ENCODE data around the gene RHD.
A peak's percentile ranks its signal among the peaks of the same experiment; 100 is the strongest.
"Not testable (repeated sequence)": the region's sequence is repeated elsewhere in the genome, so short reads cannot be mapped to it uniquely, and the experiment has no call there.

Gene RHD

DNA sequence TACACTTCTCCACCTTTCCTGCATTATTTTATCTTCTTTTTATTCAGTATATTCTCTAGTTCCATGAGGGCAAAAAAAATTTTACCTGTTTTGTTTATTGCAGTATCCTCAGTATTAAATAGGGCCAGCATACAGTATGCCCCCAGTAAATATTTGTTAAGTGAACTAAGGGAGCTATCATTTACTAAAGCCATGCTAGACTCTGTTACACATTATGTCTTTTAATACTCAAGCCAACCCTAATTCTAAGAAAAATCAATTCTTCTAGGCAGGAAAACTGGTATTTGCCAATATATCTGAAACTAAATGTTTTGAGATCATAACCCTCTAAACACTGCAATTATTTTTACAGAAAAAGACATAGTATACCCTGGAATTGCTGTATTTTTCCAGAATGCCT lies 84.1 kb downstream of the RHD start:
- DNase-seq (ENCODE audit: low read depth), result no peak

DNA sequence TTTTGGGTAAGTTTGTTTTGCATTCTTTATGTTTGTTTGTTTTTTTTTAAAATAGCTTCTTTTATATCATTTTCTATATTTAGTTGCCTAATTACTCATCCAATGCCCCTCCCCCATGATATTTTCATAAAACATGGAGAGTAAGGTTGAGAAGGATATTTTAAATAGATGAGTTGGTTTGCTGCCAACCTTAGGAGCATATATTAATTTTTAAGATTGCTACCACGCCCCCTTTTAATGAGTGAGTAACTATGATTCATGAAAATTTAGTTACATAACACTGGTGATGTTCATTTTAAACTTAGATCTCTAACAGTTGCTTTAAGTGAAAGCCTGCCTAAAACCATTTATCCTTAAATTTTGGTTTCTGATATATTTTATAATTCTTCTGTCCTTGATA lies 84.5 kb downstream of the RHD start:
- no peak for DNase-seq (ENCODE audit: low read depth)

DNA sequence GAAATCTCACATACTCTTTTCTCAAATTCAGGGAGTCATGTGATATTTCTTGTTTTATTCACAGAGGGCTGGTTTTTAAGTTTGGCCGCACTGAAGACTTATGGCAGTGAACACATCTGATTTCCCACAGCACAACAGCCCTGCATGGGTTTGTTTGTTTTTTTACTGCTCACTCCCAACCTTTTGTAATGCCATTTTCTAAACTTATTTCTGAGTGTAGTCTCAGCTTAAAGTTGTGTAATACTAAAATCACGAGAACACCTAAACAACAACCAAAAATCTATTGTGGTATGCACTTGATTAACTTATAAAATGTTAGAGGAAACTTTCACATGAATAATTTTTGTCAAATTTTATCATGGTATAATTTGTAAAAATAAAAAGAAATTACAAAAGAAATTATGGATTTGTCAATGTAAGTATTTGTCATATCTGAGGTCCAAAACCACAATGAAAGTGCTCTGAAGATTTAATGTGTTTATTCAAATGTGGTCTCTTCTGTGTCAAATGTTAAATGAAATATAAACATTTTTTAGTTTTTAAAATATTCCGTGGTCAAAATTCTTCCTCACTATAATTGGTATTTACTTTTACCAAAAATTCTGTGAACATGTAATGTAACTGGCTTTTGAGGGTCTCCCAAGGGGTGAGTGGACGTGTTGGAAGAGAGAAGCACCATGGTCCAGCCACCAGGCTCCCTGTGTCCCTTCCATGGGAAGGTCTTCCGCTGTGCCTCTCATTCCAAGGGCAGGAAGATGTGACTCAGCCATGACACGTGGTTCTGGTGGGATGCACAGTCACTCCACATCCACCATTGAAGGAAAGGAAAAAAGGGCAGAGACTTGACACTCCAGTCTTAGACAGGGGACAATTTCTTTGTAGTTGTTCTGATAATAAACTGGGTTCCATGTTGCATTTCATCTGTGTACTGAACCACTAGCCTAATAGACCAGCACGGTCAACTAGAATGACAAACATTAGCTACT lies 88.6 kb downstream of the RHD start:
- DNase-seq (ENCODE audit: low read depth), result no peak

DNA sequence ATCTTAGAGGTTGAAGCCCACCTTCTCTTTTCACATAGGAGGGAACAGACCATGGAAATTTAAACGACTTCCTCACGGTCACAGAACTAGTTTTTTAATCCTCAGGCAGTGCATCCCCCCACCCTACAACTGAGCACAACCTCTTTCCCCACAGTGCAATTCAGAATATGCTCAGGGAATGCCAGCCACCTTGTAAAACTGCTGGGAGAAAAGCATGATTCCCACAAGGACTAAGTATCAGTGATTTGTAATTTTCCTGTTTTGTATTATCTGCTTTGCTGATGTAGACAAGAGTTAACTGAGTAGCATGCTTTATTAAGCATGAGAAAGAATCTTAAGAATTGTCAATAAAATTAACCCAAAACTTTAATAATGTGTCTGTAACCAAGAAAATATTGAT lies 89.6 kb downstream of the RHD start:
- no peak for DNase-seq (ENCODE audit: low read depth)

DNA sequence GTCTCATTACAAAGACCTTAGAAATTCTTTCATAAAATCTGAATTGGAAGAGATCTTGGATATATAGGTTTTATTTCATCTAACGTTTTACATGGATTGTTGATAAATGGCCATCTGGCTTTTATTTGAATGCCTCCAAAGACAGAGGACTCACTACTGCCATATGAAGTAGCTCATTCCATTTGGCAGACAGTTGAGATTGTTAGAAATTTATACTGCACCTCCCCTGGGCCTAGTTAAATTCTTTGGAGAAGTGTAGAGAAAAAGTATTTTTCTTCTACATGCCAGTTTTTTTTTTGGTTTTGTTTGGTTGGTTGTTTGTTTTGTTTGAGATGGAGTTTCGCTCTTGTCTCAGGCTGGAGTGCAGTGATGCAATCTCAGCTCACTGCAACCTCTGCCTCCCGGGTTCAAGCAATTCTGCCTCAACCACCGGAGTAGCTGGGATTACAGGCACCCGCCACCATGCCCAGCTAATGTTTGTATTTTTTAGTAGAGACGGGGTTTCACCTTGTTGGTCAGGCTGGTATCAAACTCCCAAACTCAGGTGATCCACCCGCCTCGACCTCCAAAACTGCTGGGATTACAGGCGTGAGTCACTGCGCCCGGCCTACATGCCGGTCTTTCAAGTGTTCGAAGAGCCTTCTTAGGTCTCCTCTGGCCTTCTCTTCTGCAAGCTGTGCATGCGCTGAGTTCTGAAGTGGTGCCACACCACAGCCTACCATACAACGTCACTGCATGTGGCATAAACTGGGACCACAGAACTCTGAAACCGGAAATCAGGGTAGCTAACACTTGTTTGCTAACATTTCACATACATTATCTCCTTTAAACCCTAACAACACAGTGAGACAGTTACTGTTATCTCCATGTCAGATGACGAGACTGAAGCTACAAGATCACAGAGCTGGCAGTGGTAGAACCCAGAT lies 90.6 kb downstream of the RHD start:
- DNase-seq (ENCODE audit: low read depth), result not testable (repeated sequence)

DNA sequence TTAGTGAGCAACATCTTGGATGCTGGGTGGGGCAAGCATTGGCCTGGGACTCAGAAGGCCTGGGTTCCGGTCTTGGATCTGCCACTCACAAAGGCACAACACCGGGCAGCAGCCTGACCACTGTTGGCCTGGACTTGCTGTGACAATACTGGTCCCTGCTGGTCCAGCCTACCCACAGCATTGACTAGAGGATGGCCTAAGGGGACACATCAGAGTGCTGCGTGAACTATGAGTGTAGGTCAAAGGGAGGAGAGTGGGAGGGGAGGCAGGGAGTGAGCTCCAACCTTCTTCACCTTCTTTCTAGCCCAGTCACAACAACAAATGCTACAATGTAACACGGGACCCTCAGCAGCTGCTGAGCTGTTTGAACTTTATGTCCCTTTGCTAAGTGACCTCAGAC lies 96.9 kb downstream of the RHD start:
- no peak for DNase-seq (ENCODE audit: low read depth)

DNA sequence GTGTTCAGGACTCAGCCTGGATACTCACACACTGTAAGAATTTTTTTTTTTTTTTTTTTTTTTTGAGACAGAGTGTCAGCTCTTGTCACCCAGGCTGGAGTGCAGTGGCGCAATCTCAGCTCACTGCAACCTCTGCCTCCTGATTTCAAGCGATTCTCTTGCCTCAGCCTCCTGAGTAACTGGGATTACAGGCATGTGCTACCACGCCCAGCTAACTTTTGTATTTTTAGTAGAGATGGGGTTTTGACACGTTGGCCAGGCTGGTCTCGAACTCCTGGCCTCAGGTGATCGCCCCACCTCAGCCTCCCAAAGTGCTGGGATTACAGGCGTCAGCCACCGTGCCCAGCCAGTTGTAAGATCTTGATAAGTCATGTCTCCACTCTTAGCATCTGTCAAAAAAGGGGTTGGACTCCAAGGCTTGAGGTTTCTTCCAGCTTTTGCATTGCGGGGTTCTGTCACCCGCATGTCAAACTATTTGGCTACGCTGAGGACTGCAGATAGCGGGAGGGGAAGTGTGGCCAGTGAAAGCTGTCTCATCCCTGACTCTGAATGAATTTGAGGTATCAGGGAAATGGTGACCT lies 97.5 kb downstream of the RHD start:
- DNase-seq (ENCODE audit: low read depth), result peak; percentile 76

DNA sequence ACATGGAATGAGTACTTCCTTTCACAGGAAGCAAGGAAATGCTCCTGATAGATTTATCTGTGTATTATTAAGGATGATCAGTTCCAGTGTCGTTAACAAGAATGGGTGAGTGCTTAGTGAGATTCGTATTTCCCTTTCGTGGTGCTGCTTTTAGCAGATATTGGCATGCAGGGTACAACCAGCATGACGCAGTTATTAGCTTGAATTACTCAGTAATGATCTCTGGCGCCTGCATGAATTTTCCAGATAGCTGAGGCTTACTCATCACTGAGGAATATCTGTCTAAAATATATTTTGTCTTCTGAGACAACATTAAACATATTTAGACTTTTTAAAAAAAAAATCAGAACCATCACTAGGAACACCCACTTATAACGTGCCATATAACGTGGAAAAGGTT lies 99.4 kb downstream of the RHD start:
- DNase-seq (ENCODE audit: low read depth), result not testable (repeated sequence)

DNA sequence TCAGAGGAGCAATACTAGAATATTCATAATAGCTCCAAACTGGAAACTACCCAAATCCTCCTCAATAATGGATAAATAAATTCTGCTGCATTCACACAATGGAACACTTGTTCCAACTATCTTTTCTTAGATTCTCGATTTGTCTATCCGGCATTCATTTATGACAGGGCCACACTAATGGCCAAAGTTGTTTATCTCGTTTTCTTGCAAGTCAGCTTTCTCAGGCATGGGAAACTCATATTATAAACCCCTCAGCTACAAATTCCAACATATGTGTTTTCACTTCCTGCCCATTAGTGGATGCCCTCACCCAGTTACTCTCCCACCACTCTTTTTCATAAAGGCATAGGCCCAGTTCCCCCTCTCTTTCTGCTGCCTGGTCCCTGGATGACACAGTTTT lies 106.1 kb downstream of the RHD start:
- DNase-seq (ENCODE audit: low read depth), result not testable (repeated sequence)

Data from CMK (cell line).